SH-SY5Y (cell line): ENCODE measurements around the gene CKM.

Experiments used
- GATA2 ChIP-seq: IDR thresholded peaks from 2 replicates; pipeline ENCODE4 v1.6.1; 2011; ENCODE audit warnings: mild to moderate bottlenecking, low read depth, low read length
- GATA3 ChIP-seq: IDR thresholded peaks from 2 replicates; pipeline ENCODE4 v1.6.1; 2011; ENCODE audit warnings: low read depth, mild to moderate bottlenecking, low read length, moderate library complexity

GRCh38 chr19:45264781-45265317 is 57.8 kb downstream of the CKM start:
- TF ChIP-seq GATA3 (no peak), GATA2 (no peak)
